ENCODE measurements around the gene KIF5C.

DNA sequence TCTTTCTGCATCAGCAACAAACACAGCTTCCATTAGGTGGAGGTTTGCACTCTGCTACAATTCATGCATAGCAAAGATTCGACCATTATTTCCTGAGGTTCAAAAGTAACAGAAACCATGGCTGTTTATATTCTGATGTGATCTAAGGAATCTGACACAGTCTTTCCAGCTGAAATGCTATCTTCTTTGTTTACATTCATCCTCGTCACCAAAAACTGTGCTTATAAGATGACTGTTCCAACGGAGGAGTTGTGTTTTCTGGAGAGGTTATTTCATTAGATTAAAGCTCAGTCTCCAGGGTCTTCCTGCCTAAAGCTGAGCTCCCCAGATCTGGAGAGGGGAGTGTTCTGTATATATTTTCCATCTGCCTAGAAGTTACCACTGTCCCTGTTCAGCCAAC lies 118.3 kb downstream of the KIF5C start:
- TF ChIP-seq POLR2A (IDR thresholded peaks at IDR 0.05) = no peak
- TF ChIP-seq, protein P1, sequence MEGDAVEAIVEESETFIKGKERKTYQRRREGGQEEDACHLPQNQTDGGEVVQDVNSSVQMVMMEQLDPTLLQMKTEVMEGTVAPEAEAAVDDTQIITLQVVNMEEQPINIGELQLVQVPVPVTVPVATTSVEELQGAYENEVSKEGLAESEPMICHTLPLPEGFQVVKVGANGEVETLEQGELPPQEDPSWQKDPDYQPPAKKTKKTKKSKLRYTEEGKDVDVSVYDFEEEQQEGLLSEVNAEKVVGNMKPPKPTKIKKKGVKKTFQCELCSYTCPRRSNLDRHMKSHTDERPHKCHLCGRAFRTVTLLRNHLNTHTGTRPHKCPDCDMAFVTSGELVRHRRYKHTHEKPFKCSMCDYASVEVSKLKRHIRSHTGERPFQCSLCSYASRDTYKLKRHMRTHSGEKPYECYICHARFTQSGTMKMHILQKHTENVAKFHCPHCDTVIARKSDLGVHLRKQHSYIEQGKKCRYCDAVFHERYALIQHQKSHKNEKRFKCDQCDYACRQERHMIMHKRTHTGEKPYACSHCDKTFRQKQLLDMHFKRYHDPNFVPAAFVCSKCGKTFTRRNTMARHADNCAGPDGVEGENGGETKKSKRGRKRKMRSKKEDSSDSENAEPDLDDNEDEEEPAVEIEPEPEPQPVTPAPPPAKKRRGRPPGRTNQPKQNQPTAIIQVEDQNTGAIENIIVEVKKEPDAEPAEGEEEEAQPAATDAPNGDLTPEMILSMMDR (IDR thresholded peaks at IDR 0.05) = no peak
